NOMO-1 (cell line): ENCODE measurements around the gene STAP2.
"Not testable (repeated sequence)": the region's sequence is repeated elsewhere in the genome, so short reads cannot be mapped to it uniquely, and the experiment has no call there.

Experiments used
- DNase-seq, 2 experiments: peaks; one replicate each; lab custom pipeline; 2025; ENCODE audit not compliant: unreplicated experiment in 2 of 2; lab: John Stamatoyannopoulos, UW

The STAP2 gene

GRCh38 chr19:4328991-4329681 lies 9.5 kb downstream of the STAP2 start:
- DNase-seq, result not testable (repeated sequence)

DNA sequence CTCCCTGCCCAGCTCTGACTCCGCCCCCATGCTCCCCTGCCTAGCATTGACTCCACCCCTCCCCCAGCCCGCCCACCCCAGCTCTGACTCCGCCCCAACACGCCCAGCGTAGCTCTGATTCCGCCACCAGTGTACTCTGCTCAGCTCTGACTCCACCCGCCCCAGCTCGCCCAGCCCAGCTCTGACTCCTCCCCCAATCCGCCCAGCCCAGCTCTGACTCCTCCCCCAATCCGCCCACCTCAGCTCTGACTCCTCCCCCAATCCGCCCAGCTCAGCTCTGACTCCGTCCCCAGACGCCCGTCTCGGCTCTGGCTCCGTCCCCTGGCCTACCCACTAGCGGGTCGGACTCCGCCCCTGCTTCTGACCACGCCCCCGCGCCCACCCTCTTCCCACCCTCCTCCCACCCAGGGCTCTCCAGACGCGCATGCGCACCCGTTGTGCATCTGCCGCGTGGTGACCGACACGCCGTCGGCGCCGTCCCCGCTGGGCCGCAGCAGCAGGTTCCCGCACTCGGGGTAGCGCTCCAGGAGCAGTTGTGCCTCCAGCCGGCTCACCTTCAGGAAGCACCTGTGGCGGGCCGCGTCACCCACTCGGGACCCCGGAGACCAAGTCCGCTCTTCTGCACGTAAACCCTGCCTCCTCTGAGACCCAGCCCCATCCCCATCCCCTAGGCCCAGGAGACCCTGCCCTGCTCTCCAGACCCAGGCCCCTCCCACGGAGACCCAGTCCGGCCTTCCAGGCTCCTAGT lies 10.2 kb downstream of the STAP2 start:
- peak; percentile 93 to 96 for DNase-seq

DNA sequence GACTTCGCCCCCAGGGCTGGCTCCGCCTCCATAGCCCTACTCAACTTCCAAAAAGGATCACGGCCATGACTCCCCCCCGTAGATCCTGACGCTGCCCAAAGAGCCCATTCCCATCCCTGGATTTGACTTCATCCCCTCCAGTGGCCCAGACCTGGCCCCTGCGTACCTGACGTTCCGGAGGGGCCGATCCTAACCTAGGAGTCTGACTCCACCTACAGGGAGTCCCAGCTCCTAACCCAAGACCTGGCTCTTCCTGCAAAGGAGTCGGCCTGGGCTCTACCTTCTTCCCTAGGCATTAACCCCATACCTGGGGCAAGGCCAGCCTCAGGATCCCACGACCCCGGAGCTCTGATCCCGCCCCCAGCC lies 10.8 kb downstream of the STAP2 start:
- no peak for DNase-seq

DNA sequence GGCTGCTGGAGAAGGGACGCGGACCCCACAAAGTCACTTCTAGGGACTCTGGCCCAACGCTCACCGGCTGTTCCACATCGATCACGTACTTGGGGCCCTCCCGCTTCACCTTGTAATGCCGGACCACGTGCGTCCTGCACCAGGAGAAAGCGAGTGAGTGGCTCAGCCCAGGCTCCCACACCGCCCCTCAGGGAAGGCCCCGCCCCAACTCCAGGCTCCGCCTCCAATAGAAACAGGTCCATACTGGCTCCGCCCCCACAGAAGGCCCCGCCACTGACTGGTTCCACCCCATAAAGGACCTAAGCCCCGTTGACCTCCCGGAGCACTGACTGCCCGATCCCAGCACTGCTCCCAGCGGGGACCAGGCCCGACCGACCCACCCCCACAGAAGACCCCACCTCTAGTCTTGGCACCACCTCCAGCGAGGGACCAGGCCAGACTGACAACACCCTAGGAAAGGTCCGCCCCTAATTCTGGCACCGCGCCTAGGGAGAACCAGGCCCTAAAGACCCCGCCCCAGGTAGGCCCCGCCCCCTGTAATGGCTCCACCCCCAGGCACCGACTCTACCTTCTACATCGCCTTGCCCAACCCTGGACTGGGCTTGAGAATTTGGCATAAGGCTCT lies 11.3 kb downstream of the STAP2 start:
- DNase-seq, result peak; percentile 50 to 75

DNA sequence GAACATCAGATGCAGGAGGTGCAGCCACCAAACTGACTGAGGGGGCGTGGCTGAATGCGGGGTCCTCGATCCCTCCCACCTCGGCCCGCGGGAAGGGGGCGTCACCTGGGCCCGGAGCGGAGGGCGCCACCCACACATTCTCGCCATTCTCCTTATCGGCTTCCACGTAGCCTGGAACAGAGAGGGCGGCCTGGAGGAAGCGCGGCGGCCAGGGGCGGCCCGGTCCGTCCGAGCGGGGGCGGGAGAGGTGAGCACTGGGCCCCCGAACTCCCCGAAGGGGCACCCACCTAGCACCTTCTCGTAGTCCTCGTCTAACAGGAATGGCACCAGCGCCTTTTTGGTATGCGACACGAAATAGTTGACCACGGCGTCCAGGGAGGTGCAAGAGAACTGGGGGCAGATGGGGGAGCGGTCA lies 11.8 kb downstream of the STAP2 start:
- DNase-seq, result no peak

DNA sequence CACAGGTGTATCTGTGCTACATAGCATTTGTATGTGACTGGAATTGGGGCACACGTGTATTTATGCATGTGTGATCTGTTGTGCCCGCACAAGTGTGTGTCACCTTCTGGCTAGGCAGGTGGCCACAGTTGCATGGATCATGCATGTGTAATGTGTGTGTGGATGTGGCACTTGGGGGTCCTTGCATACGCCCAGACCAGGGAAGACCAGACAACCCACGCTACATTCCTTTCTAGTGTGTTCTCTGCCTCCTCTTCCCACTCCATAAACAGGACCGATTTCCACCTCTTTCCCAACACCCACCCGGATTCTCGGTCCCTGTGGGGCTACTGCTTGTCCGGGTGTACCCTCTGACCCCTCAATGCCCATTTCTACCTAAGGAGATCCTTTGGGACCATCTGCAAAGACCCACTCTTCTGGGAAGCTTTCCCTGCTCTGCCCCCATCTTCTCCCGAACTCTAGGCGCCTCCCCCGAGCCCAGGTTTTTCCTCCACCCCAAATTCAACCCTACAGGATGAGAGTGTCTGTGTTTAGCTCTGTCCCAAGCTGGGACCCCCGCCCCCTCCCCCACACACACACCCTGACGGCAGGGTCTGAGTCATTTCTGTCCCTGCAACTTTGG lies 12.3 kb downstream of the STAP2 start:
- DNase-seq, result no peak

DNA sequence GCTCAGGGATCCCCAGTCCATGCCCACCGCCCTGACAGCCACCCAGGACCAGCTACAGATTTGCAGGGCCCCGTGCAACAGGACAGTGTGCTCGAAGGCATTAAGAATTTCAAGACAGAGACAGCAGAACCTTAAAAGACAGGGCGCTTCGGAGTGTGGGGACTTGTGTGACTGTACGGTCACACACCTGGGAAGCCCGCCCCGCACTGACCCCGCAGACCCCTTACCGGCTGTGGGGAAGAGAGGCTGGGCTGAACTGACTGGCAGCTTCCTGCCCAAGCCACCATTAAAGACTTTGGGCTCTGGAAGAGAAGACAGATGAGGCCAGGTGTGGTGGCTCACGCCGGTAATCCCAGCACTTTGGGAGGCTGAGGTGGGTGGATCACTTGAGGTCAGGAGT lies 14.4 kb downstream of the STAP2 start:
- DNase-seq, result no peak

DNA sequence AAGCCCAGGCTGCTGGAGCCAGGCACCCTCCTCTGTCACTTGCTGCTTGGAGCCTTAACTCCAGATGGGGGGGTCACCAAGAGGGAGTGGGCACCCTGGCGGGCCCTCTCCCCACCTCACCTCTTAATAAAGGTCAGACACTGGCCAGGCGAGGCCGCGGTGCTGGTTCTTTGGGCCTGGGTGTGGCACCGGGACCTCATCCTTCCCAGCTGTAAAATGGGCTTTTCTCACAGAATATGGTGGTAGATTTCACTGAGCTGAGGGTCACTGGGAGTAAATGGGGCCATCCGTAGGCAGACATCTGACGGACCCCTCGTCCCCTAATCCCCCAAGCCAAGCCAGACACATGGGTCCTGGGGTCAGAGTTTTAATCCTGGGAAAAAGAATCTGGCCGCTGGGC lies 14.9 kb downstream of the STAP2 start:
- DNase-seq, result no peak

DNA sequence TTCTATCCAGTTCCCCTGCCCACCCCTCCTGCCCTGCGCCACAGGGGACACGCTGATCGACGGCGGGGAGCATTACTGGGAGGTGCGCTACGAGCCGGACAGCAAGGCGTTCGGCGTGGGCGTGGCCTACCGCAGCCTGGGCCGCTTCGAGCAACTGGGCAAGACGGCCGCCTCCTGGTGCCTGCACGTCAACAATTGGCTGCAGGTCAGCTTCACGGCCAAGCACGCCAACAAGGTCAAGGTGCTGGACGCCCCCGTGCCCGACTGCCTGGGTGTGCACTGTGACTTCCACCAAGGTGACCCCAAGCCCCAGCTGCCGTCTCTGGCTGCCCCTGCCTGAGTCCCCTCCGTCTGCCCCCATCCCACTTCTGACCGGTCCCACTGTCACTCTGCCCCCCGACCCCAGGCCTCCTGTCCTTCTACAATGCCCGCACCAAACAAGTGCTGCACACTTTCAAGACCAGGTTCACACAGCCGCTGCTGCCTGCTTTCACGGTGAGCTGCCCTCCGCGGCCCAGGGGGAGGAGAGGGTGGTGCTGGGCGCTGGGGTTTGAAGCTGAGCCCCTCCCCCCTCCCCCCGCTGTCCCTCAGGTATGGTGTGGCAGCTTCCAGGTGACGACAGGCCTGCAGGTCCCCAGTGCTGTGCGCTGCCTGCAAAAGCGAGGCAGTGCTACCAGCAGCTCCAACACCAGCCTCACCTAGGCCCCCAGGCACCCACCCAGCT lies 15.5 kb downstream of the STAP2 start:
- DNase-seq, result no peak

GRCh38 chr19:4320419-4320818 lies 18.2 kb downstream of the STAP2 start:
- DNase-seq, result no peak

GRCh38 chr19:4319067-4319718 lies 19.4 kb downstream of the STAP2 start:
- no peak for DNase-seq

DNA sequence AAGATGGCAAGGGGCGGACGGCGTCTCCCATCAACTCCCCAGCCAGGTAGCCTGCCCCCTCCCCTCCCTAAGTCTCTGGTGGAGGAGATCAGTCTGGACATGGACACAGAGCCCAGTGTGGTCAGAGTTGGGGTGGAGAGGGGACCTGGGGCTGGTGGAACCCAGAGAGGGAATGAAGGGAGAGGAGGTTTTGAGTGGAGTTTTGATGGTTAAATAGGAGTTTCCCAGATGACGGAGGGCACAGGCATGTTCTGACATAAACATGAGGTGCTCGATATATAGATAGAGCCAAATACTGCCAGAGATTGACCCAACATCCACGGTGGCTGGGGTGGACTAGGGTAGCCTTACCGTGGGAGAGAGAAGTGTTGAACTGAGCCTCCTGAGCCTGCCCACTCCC lies 20.2 kb downstream of the STAP2 start:
- no peak for DNase-seq

DNA sequence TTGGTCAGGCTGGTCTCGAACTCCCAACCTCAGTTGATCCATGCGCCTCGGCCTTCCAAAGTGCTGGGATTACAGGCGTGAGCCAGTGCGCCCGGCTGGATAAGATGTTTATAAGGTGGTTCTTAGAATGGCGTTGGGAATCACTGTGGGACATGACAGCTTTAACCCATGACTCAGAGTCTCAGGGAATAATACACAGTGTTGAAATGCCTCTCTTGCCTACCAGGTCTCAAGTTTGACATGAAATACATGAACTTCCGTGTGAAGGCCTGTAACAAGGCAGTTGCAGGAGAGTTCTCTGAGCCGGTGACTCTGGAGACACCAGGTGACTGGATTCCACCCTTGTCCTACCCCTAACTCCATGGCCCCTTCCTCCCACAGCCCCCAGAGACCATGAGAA lies 21.7 kb downstream of the STAP2 start:
- no peak for DNase-seq

DNA sequence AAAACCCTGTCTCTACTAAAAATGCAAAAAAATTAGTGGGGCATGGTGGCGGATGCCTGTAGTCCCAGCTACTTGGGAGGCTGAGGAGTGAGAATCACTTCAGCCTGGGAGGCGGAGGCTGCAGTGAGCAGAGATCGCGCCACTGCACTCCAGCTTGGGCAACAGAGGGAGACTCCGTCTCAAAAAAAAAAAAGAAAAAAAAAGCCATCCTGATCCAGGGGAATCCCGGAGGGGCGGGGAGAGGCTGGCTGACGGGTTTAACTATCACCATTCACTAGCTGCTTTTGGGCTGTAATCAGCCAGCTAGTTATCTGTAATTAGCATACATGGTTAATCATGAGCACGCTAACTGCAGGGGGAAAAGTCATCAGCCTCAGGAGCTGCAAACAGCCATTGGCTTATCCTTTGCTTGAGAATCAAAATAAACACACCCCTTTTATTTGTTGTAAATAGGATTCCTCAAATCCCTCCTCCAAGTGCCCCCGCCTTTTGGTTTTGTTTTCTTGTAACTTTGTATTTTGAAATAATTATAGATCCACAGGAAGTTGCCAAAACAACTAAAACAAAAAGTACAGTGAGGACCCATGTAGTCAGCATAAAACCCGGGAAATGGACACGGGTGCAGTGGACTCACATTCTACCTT lies 24.7 kb downstream of the STAP2 start:
- no peak for DNase-seq

GRCh38 chr19:4310247-4311121 lies 28.1 kb downstream of the STAP2 start:
- DNase-seq, result no peak

- DNase-seq, result no peak
Observed at GRCh38 chr19:4305659-4306058, 33.0 kb downstream of the STAP2 start.

DNA sequence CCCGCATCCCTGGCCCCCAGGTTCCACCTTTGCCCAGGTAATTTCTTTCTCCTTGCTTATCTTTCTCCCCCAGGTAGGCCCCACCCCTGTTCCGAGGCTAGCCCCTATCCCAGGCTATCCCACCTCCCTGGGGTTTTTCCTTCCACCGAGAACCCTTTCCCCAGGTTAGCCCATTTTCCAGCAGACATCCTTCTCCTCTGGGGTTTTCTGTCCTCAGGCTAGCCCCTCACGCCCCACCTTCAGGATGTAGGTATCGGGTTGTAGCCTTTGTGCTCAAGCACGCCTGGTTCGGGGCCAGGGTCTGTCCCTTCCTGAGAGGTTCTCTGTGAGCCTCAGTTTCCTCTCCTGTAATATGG lies 33.4 kb downstream of the STAP2 start:
- DNase-seq, result no peak

GRCh38 chr19:4304538-4305256 lies 33.9 kb downstream of the STAP2 start, which contains the start of gene FSD1:
FSD1 (plus strand) TSS chr19:4304598; CDS start chr19:4304747, 149 bp downstream.
- DNase-seq, result peak; percentile 20 to 41
